ENCODE data around the gene SPAAR. TPM values are rescaled to one million over a fixed set of nuclear protein-coding genes. Genes with fewer than 3 reads are reported as not detected.
A peak's percentile ranks its signal among the peaks of the same experiment; 100 is the strongest.
"Not testable (repeated sequence)": the region's sequence is repeated elsewhere in the genome, so short reads cannot be mapped to it uniquely, and the experiment has no call there.

The SPAAR gene
- total RNA-seq = 1 to 10 TPM; 2.5 to 4.0 TPM
- long read RNA-seq, donor 1, partial matches to known transcripts = 0 of 2 reads
- long read RNA-seq, donor 1, other reads (novel, unspliced or antisense) = 1 of 2 reads
- long read RNA-seq, donor 2, transcript SPAAR-202 (2 exons, 1,612 nt) = major isoform, 6 of 12 reads
- long read RNA-seq, donor 2, partial matches to known transcripts = 0 of 12 reads
- long read RNA-seq, donor 2, other reads (novel, unspliced or antisense) = 2 of 12 reads

- DNase-seq (ENCODE audit: low spot score) = no peak
- intact Hi-C loops (cut with DNase I) = loop anchor here in 1 of 2 donors (10.0 kb wide), 2 partner anchors 124 to 256 kb away; partner anchors contain the start of gene CCIN
These were observed at the start of gene SPAAR for GRCh38 chr9:35909274-35909673. Gene SPAAR (plus strand): TSS chr9:35909490. CDS start chr9:35910464, 974 bp downstream.

GRCh38 chr9:35859990-35860339, 49.3 kb upstream of the SPAAR start:
- peak; percentile 49 for DNase-seq (ENCODE audit: low spot score)
- intact Hi-C loops (cut with DNase I) = no loop called here

GRCh38 chr9:35861161-35861897, 48.0 kb upstream of the SPAAR start:
- intact Hi-C loops (cut with DNase I) = no loop called here

GRCh38 chr9:35862328-35862727, 47.0 kb upstream of the SPAAR start:
- intact Hi-C loops (cut with DNase I) = no loop called here

More at GRCh38 chr9:35861161-35861897, 48.0 kb upstream of the SPAAR start:
- DNase-seq (ENCODE audit: low spot score) = no peak

GRCh38 chr9:35863583-35863982, 45.7 kb upstream of the SPAAR start:
- intact Hi-C loops (cut with DNase I) = no loop called here

More at GRCh38 chr9:35862328-35862727, 47.0 kb upstream of the SPAAR start:
- no peak for DNase-seq (ENCODE audit: low spot score)

GRCh38 chr9:35864695-35865255, 44.5 kb upstream of the SPAAR start:
- intact Hi-C loops (cut with DNase I) = no loop called here
- no peak for DNase-seq (ENCODE audit: low spot score)

More at GRCh38 chr9:35863583-35863982, 45.7 kb upstream of the SPAAR start:
- no peak for DNase-seq (ENCODE audit: low spot score)

GRCh38 chr9:35867538-35867937, 41.8 kb upstream of the SPAAR start:
- DNase-seq (ENCODE audit: low spot score) = no peak

GRCh38 chr9:35868933-35869332, 40.4 kb upstream of the SPAAR start:
- intact Hi-C loops (cut with DNase I) = no loop called here

More at GRCh38 chr9:35867538-35867937, 41.8 kb upstream of the SPAAR start:
- intact Hi-C loops (cut with DNase I) = no loop called here

GRCh38 chr9:35869621-35870216, 39.6 kb upstream of the SPAAR start:
- intact Hi-C loops (cut with DNase I) = no loop called here
- peak; percentile 55 for DNase-seq (ENCODE audit: low spot score)

More at GRCh38 chr9:35868933-35869332, 40.4 kb upstream of the SPAAR start:
- DNase-seq (ENCODE audit: low spot score) = no peak

GRCh38 chr9:35870351-35870923, 38.9 kb upstream of the SPAAR start, which contains the start of gene OR13J1:
Gene OR13J1 (minus strand): TSS chr9:35870401. CDS start chr9:35870401, 0 bp downstream.
- DNase-seq (ENCODE audit: low spot score) = no peak
- intact Hi-C loops (cut with DNase I) = no loop called here

GRCh38 chr9:35871545-35871944, 37.7 kb upstream of the SPAAR start:
- DNase-seq (ENCODE audit: low spot score) = no peak

GRCh38 chr9:35872505-35872904, 36.8 kb upstream of the SPAAR start:
- DNase-seq (ENCODE audit: low spot score) = no peak
- intact Hi-C loops (cut with DNase I) = no loop called here

More at GRCh38 chr9:35871545-35871944, 37.7 kb upstream of the SPAAR start:
- intact Hi-C loops (cut with DNase I) = no loop called here

GRCh38 chr9:35882263-35882848, 26.9 kb upstream of the SPAAR start:
- peak; percentile 94 for DNase-seq (ENCODE audit: low spot score)
- intact Hi-C loops (cut with DNase I) = loop anchor here in 1 of 2 donors (5.0 kb wide), 1 partner anchor 90 kb away; the partner anchor contains the start of gene NPR2

- intact Hi-C loops (cut with DNase I) = loop anchor here in 1 of 2 donors (5.0 kb wide), 1 partner anchor 91 kb away; the partner anchor contains the start of gene NPR2
- no peak for DNase-seq (ENCODE audit: low spot score)
These were observed 26.3 kb upstream of the SPAAR start for GRCh38 chr9:35882996-35883395.

- intact Hi-C loops (cut with DNase I) = loop anchor here in 1 of 2 donors (5.0 kb wide), 1 partner anchor 93 kb away; the partner anchor contains the start of gene NPR2
These were observed 24.4 kb upstream of the SPAAR start for GRCh38 chr9:35884908-35885307.

GRCh38 chr9:35891646-35892045, 17.6 kb upstream of the SPAAR start:
- intact Hi-C loops (cut with DNase I) = loop anchor here in 1 of 2 donors (5.0 kb wide), 1 partner anchor 114 kb away; no protein-coding TSS in a partner anchor
- DNase-seq (ENCODE audit: low spot score) = no peak

More at GRCh38 chr9:35884908-35885307, 24.4 kb upstream of the SPAAR start:
- DNase-seq (ENCODE audit: low spot score) = not testable (repeated sequence)

GRCh38 chr9:35892051-35892450, 17.2 kb upstream of the SPAAR start:
- no peak for DNase-seq (ENCODE audit: low spot score)
- intact Hi-C loops (cut with DNase I) = loop anchor here in 1 of 2 donors (5.0 kb wide), 1 partner anchor 115 kb away; no protein-coding TSS in a partner anchor

- intact Hi-C loops (cut with DNase I) = no loop called here
- DNase-seq (ENCODE audit: low spot score) = no peak
These were observed 12.7 kb upstream of the SPAAR start for GRCh38 chr9:35896570-35896969.

Data from posterior vena cava (tissue), 2 donors.